ENCODE results near the gene TUFM.
"Not testable (repeated sequence)": the region's sequence is repeated elsewhere in the genome, so short reads cannot be mapped to it uniquely, and the experiment has no call there.

TUFM gene

DNA sequence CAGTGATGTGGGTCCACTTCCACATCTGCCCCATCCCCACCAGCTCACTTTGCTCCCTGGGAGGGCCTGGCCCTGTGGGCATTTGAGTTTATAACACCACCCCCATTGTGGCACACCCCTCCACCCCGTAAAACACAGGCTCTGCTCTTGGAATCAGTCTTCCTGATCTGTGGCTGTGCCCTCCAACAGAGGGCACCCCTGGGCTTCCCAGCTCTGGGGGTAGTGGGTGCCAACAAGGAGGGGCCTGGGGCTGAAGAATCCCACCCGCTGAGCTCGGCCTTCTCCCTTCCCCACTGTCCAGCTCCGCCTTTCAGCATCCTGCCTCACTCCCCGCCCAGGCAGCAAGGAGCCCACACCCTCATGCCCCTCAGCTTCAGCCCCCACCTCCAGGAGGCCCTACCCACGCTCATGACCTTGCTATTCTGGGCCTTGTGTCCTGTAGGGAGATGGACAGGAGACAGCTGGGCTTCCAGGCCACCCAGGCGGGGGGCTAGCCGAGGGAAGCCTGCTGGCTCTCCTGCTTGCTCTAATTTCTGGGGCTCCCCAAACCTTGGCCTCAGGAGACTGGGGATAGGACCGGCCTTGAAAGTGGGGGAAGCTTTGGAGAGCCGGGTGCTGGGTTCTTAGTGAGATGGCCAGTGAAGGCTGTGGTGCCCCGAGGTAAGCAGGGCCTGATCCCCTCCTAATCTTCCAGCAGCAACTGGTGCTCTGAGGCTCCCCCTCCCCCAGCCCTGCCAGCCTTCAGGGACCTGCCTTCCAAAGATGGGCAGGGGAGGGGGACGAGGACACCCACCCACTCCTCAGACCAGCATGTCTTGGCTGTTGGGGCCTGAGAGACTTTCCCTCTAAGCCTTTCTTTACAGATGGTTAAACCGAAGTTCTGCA, 29.2 kb upstream of the TUFM start:
- no peak for DNase-seq

DNA sequence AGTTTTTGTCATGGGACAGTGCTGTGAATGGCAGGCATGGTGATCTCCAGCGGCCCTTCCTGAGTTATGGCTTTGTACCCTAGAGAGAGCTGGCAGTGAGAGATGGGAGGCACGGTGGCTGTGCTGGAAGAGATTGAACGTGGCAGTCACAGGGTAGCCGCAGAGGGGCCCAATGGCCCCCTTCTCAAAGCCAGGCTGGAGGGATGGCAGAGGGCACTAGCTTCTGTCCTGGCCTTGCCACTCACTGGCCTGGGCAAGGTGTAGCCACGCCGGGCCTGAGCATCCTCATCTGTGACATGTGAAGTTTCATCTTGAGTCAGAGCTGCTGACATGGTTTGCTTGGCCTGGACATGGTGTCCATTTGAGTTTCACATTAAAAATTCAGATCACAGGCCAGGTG, 28.3 kb upstream of the TUFM start:
- DNase-seq: no peak

DNA sequence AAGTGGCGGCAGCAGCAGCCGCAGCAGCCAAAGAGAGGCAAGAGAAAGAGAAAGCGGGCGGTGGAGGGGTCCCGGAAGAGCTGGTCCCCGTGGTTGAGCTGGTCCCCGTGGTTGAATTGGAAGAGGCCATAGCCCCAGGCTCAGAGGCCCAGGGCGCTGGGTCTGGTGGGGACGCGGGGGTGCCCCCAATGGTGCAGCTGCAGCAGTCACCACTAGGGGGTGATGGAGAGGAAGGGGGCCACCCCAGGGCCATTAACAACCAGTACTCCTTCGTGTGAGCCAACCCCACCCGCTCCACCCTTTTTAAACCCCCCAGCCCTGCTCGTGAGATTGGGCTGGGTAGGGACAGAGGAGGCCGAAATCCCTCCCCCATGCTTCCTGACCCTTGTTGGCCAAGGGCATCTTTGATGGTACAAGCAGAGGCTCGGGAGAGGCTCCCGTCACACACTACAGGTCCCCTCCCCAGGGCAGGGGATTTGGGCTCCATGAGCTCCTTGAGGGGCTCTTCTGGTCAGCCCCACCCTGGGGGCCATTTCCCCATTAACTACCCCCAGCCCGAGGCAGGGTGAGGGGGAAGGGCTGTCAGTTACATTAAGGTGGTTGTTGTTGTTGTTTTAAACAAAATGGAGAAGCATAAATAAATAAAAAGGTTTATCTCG, 27.5 kb upstream of the TUFM start:
- peak; percentile 56 for DNase-seq

DNA sequence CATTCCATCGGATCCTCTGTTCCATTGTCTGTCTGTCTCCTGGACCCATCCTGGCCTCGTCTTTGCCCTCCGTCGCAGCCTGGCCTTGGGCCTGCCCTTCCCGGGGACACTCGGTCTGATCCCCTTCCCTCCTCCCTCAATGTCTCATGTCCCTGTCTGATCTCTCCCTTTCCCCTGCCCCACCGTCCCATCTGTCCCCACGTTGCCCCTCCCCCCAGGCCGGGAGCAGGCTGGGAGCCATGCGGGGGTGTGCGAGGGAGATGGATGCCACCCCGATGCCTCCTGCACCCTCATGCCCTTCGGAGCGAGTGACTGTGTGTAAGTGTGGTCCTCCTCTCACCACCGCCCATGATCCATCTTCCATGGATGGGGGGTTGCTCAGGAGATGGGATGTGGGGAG, 26.8 kb upstream of the TUFM start:
- DNase-seq: no peak

DNA sequence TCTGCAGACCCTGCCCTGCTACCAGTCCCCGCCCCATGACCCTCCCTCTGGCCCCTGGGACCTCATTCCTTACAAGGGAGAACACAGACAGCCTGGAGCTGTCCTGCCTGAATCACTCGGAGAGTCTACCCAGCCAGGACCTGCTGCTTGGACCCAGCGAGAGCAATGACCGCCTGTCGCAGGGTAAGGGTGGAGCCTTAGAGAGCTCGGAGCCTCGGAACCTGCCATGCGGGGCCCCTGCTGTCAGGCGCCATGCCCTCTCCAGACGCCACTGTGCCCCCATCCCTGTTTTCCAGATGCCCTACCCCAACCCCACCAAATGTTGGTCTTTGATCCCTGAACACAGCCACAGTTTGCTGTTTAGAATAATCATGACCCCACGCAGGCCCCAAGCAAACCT, 23.1 kb upstream of the TUFM start:
- no peak for DNase-seq

DNA sequence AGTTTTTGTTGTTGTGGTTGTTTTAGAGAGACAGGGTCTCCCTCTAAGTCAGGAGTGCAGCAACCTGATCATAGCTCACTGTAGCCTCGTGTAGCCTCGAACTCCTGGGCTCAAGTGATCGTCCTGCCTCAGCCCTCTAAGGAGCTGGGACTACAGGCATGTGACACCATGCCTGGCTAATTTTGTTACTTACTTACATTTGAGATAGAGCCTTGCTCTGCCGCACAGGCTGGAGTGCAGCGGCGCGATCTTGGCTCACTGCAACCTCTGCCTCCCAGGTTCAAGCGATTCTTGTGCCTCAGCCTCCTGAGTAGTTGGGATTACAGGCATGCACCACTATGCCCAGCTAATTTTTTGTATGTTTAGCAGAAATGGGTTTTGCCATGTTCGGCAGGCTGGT, 21.5 kb upstream of the TUFM start:
- not testable (repeated sequence) for DNase-seq

DNA sequence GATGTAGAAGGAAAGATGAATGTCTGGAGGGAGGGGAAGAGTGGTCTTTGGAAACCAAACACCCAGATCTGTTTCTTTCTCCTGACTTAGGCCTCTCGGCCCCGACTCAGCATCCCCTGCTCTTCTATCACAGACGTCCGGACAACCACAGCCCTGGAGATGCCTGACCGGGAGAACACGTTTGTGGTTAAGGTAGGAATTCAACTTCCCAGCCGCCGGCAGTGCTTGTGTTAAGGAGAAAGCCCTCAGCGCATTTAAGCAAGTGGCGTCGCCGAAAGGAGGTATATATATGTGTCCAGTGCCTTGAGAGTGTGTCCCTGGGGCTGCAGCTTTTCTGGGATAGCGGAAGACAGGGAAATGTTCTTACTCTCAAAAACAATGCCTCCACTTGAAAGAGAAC, 21.1 kb upstream of the TUFM start:
- no peak for DNase-seq

DNA sequence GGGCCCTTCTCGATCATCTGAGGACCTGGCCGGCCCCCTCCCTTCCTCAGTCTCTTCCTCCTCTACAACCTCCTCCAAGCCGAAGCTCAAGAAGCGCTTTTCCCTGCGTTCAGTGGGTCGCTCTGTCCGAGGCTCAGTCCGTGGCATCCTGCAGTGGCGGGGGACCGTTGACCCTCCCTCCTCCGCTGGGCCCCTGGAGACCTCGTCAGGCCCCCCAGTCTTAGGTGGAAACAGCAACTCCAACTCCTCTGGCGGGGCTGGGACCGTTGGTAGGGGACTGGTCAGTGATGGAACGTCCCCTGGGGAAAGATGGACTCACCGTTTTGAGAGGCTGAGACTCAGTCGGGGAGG, 20.3 kb upstream of the TUFM start:
- DNase-seq: no peak

DNA sequence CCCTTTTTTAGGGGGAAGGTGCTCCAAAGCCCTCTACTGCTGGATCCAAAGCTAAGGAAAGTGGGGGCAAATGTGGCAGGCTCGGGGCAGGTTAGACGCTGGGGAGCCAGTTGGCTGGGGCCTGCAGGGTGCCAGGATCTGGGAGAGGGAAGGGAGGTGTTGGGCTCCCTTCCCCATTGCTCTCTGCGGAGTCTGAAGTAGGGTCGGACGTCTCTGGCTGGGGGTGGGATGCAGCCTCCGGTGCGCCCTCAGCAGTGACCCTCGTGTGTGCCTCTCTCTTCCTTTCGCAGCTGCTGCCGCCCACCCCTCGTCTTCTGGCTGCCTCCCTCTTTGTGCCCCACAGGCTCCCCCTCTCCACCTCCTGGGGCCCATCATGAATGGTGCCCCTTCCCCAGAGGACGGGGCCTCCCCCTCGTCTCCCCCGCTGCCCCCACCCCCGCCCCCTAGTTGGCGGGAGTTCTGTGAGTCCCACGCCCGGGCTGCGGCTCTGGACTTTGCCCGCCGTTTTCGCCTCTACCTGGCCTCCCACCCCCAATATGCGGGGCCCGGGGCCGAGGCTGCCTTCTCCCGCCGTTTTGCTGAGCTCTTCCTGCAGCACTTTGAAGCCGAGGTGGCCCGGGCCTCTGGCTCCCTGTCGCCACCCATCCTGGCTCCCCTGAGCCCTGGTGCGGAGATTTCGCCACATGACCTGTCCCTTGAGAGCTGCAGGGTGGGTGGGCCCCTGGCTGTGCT, 19.7 kb upstream of the TUFM start:
- DNase-seq: no peak

DNA sequence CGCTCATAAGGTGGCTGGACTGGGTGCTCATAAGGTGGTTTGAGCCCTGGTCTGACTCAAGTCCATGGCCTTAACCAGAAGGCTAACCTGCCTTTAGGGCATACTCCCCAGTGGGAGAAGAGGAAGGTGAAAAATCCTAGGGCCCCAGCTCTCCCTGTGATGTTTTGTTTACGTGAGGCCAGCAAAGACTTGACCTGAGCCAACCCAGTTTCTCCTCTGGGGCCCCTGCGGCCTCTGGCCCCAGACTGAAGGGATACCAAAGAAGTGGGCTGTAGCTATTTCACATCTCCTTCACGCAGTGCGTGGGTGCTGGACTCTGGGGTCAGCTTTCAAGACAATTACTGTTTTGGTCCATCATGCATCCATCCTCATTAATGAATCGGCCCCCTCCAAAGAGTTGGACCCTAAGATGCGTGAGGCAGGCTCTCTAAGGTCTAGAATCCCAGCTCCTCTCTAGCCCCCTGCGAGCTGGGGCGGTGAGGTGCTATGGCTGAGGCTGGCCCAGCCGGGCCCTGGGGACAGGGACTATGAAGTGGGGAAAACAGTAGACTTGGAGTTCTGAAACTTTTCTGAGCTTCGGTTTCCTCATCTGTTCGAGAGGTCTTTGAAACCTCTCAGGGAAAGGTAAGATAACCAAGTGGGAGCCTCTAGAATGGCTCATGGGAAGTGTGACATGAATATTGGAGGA, 19.0 kb upstream of the TUFM start:
- DNase-seq: no peak

DNA sequence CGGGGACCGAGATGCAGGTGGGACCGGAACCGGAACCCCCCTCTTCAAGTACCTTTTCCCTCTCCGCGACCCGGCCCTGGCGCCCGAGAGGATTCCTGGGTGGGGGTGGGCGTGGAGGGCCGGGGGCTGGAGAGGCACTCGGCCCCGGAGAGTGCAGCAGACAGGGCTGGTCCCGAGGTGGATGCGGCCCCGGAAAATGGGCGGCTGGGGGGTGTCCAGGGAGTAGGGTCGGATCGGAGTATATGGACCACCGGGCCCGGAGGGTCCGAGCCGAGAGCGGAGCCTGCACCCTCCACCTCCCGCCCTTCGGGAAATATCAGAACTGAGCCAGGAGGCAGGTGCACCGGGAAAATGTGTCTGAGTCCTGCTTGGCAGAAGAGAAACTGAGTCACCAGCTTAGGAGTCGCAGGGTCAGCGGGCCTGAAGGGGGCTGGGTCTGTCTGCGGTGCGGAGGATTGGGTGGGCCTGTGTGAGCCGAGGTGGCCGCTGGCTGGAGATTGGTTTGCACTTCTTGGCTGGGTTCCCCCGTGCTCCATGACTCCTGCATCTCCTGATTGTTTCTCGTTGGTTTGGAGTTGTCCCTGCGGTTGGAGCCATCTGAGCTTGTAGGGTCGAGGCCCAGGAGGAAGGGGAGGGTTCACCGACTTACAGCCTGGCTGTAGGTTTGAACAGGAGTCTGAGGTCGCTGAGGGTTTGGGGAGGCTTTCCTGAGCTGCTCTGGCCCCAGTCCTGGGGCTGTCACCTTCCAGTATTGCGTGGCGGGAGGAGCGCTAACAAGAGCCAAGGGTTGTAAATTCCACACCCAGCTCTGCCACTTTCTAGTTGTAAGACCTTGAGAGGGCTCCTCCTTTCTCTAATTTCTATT, 18.0 kb upstream of the TUFM start:
- DNase-seq: peak; percentile 45

DNA sequence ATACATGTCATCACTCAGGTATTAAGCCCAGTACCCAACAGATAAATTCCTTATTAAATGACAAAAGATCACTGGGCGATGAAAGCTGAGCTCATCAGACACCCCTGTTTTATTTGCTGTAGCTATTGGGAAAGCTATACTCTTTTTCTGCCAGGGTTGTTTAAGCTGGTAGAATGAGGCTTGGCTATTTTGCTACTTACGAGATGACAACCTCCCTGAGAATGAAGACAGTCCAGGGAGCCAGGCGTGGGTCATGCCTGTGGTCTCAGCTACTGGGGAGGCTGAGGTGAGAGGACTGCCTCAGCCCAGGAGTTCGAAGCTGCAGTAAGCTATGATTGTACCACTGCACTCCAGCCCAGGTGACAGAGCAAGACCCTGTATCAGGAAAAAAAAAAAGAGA, 13.2 kb upstream of the TUFM start:
- DNase-seq: no peak

DNA sequence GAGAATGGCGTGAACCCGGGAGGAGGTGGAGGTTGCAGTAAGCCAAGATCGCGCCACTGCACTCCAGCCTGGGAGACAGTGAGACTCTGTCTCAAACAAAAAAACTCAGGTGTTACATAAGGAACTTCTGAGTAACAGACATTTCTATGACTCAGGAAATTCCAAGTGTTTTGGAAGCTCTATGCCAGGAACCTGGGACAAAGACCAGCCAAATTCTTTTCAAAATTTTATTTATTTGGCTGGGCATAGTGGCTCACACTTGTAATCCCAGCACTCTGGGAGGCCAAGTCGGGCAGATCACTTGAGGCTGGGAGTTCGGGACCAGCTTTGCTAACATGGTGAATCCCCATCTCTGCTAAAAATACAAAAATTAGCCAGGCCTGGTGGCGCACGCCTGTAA, 12.3 kb upstream of the TUFM start:
- no peak for DNase-seq

DNA sequence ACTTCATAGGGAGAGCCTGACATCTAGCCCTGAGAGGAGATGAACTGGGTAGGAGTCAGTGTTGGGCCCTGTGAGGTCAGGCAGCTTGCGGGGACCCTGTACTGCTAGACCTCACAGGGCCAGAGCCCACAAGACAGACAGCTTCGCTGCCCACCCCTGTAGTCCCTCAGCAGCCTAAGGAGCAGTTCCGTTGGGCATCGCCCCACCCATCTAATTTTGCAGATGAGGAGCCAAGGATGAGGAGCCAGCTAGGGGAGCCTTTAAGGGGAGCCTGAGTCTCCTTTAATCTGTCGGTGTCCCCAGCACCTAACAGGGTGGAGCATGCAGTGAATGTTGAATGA, 755 bp upstream of the TUFM start:
- DNase-seq: peak; percentile 26

DNA sequence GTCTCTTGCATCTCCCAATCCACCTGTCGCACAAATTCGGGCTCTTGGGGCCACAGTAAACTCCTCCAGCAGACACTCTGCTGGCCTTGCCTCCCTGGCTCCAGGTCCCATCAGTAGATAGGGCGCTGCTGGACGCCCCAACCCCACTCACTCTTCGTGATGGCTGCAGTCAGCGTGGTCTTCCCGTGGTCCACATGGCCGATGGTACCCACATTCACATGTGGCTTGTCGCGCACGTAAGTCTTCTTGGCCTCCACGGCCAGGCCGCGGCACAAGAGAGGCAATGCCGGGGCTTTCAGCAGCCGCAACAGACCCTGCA, 428 bp downstream of the TUFM start:
- DNase-seq: peak; percentile 13

DNA sequence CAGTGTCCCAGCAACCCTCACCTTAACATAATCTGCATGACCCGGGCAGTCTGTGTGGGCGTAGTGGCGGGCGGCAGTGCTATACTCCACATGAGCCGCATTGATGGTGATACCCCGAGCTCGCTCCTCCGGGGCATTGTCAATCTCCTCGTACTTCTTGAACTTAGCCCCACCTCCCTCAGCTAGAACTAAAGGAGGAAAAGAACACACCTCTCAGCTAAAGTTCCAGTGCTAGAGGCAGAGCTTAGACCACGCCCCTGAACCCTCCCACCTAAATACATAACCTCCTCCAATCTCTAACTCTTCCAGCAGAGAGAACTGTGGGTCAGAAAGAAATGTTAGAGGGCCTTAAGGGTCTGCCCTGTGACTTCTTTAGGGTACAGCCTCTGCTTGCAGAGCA, 855 bp downstream of the TUFM start:
- DNase-seq: peak; percentile 76

DNA sequence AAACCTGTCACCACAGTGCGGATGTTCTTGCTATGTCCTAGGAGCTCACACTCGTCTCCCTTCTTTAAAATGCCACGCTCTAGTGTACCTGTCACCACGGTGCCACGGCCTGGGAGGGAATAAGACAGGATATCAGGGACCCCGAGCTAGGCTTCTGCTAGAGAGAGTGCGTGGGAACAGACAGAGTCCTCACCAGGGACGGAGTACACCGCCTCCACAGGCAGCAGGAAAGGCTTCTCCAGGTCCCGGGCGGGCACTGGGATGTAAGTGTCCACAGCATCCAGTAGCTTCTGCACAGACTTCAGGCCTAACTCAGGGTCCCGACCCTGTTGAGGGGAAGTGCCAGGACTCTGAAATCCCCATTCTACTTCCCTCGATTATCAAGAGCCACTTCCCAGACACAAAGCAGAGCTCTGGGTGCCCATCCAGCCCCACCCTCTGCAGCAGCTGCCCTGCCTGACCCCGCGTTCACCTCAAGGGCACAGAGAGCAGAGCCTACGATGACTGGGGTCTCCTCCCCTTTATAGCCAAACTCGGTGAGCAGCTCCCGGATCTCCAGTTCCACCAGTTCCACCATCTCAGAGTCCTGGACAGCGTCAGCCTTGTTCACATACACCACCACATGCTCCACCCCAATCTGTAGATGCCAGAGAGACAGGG, 1.8 kb downstream of the TUFM start:
- DNase-seq: no peak

DNA sequence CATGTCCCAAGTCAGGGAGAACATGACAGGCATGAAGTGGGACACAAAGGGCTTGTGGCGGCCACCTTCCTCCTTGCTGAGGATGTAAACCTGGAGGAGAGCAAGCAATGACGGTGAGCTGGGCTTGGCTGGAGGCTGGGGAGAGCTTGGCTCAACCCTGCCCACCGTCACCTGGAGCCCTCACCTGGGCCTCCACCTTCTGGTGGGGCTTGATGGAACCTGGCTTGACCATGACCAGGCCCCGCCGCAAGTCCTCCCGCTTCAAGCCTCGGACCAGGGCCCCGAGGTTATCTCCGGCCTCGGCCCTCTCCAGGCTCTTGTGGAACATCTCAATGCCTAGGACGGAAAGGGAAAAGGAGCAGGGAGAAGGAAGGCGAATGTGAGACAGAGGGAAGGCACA, 2.4 kb downstream of the TUFM start:
- no peak for DNase-seq

DNA sequence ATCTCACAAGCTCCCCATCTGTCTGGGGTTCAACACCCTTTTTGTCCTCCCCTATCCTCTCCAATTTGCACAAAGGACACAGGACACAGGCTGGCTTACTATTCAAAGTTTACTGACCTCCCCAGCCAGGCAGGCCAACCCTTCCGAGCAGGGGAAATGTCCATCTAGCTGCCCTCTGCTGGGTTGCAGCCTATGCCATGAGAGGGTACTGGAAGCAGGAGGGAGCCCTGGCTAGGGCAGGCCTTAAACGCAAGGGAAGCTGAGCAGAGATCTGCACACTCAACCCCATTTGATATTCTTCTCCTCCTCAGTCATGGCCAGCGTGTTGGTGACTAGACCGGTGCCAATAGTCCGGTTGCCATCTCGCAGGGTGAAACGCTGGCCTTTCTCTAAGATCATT, 3.5 kb downstream of the TUFM start:
- DNase-seq: no peak

DNA sequence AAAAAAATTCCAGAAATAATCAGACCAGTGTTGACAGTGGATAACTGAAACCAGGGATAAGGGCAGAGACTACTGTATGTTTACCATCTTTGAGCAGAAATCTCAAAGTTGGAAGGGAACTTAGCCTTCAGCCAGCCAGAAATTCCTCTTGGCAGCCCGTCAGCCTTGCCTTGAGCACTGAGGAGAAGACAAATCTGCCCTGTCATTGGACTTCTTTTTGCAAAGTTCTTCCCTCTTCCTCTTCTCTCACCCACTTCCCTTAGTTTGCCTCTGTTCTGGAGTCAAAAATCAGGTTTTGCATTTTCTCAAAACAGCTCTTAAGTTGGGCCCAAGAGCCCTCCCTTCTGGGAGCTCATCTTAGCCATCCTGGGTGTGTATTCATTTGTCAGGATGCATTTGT, 6.2 kb downstream of the TUFM start:
- DNase-seq: no peak

DNA sequence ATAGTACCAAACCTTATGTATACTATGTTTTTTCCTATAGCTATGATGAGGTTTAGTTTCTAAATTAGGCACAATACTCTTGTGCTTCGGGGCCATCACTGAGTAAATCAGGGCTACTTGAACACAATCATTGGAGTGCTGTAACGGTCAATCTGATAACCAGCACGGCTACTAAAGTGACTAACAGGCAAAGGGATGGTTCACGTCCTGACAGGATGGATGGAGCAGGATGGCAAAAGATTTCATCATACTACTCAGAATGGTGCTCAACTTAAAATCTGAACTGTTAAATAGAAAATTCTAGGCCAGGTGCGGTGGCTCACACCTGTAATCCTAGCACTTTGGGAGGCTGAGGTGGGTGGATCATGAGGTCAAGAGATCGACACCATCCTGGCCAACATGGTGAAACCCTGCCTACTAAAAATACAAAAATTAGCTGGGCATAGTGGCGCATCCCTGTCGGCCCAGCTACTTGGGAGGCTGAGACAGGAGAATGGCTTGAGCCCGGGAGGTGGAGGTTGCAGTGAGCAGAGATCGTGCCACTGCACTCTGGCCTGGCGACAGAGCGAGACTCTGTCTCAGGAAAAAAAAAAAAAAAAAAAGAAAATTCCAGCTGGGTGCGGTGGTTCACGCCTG, 7.0 kb downstream of the TUFM start:
- no peak for DNase-seq

DNA sequence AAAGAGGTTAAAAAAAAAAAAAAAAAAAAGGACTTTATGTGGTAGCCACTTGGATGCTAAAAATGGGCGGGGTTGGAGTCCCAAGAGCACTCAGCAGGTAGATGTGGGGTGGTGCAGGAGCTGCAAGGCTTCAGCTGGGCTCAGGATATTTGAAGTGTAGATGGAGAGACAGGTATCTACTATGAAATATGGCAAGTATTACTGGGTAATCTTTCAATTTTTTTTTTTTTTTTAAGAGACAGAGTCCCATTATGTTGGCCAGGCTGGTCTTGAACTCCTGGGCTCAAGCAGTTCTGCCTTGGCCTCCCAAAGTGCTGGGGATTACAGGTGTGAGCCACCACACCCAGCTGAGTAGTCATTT, 7.6 kb downstream of the TUFM start:
- no peak for DNase-seq

Data from RPMI8226 (cell line).